Transverse colon (tissue), 4 donors: ENCODE results near the gene LGR6. TPM values are rescaled to one million over a fixed set of nuclear protein-coding genes. Genes with fewer than 3 reads are reported as not detected.

Experiments used
- DNase-seq: peaks from one replicate; pipeline ENCODE4 v3.0.0-alpha.2; 2019
- H3K27ac ChIP-seq, 4 donors: fragments of 200-600 bp; sonication (generic); 2 replicates each; pipeline ENCODE4 v1.5.1; 2016 to 2018; ENCODE audit warnings: inconsistent platforms in 4 of 4
- H3K27me3 ChIP-seq: fragments of 200-600 bp; sonication (generic); 2 replicates; pipeline ENCODE4 v1.5.1; 2017; ENCODE audit warnings: inconsistent platforms
- H3K36me3 ChIP-seq, 4 donors: fragments of 200-600 bp; sonication (generic); 2 replicates each; pipeline ENCODE4 v1.5.1; 2017 to 2019; ENCODE audit warnings: inconsistent platforms in 4 of 4
- H3K4me1 ChIP-seq, 4 donors: fragments of 200-600 bp; sonication (generic); 2 replicates each; pipeline ENCODE4 v1.5.1; 2017 to 2020; ENCODE audit warnings: inconsistent platforms in 4 of 4
- H3K4me3 ChIP-seq, 4 donors: fragments of 200-600 bp; sonication (generic); 1 replicate in 1 of 4; 2 replicates in 3 of 4; pipeline versions ENCODE4 v1.5.1 to v1.6.1; 2017 to 2019; ENCODE audit warnings: inconsistent platforms in 4 of 4
- H3K9me3 ChIP-seq, 2 donors: fragments of 200-600 bp; sonication (generic); 2 replicates each; pipeline ENCODE4 v1.5.1; 2017 to 2019; ENCODE audit warnings: inconsistent platforms in 2 of 2
- EP300 ChIP-seq: sonication (generic); formaldehyde crosslinking; IDR thresholded peaks from one replicate; pipeline ENCODE4 v1.6.1; 2017; ENCODE audit warnings: antibody characterized with exemption, low read depth
- POLR2A ChIP-seq: fragments of 450-650 bp; IDR thresholded peaks from one replicate; pipeline ENCODE4 v1.6.1; 2016; ENCODE audit warnings: antibody characterized with exemption, mild to moderate bottlenecking, moderate library complexity
- POLR2AphosphoS5 ChIP-seq, 3 donors: sonication (generic); formaldehyde crosslinking; IDR thresholded peaks; one replicate each; pipeline ENCODE4 v1.6.1; 2016; ENCODE audit warnings: antibody characterized with exemption in 3 of 3
- WGBS, 2 donors: methylation state at CpG; one replicate each; pipeline ENCODE4 v1.1.5; 2018; ENCODE audit warnings: low coverage in 1 of 2; 5-methylcytosine and 5-hydroxymethylcytosine counted together
- in situ Hi-C, 4 donors: fragments of 200-750 bp; cut with MboI; loops; one replicate each; pipeline versions ENCODE4 v1.15.0 to v1.15.1; 2017; ENCODE audit warnings: low sequenced_read_pairs in 3 of 4, low pct_ligation_motif_present in 1 of 4, low pct_unique_long_range_greater_than_20kb in 1 of 4
- intact Hi-C: fragments of 100-400 bp; cut with DNase I; formaldehyde crosslinking; loops from one replicate; pipeline ENCODE4 v1.15.1; 2023; ENCODE audit warnings: low total_unique reads
- total RNA-seq, 4 donors: library from RNA; depleted of rRNA; stranded (reverse); fragments of >200 nt; gene quantifications; one replicate each; pipeline ENCODE4 v1.1.0, GENCODE V29; 2016
- TF ChIP-seq, protein P1 (sequence below), 5 experiments: fragments of 200-600 bp in 3 of 5; fragments of 450-650 bp in 2 of 5; sonication (generic) in 3 of 5; IDR thresholded peaks; 1 replicate in 2 of 5; 2 replicates in 3 of 5; pipeline ENCODE4 v1.5.1; 2016 to 2017; ENCODE audit warnings: antibody characterized with exemption in 5 of 5, inconsistent platforms in 3 of 5, mild to moderate bottlenecking in 2 of 5, moderate library complexity in 1 of 5

The LGR6 gene
- total RNA-seq, 4 donors from 2014 or later, result 0.41 to 1.6 TPM; not detected in 2

DNA sequence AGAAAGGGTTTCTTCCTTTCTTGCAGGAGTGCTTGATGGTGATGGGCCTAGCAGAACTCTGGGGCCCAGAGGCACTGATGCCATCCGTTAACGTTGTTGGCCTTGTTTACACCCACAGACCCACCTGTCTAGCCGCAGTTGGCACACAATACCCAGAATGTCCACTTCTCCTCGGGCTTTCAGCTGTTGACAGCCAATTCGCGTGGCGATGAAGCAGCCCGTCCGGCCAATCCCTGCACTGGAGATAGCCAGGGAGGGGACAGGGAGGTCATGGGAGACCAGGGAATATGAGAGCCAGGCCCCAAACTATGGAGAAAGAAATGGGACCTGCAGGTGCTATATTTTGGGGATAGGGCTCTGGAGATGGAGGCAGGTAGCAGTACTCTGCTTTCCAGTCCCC is 43.4 kb upstream of the LGR6 start:
- no peak for DNase-seq
- Histone ChIP-seq H3K27ac (no peak overlapping the region), H3K36me3 (no peaks in the 10 kb centered on the region), H3K27me3 (no peaks in the 10 kb centered on the region), H3K4me1 (peaks cover 4 to 8% (median 5%) of the 10 kb centered on the region in 4 donors), H3K9me3 (no peaks in the 10 kb centered on the region), H3K4me3 (no peak overlapping the region)
- in situ Hi-C loops (no loop called here), intact Hi-C loops (no loop called here)
- TF ChIP-seq POLR2A, result no peak
- 85% methylated on average over 9 of the region's 9 CpGs; no CpG with 5 or more reads in 1 of the 2 donors for WGBS, 2 donors

DNA sequence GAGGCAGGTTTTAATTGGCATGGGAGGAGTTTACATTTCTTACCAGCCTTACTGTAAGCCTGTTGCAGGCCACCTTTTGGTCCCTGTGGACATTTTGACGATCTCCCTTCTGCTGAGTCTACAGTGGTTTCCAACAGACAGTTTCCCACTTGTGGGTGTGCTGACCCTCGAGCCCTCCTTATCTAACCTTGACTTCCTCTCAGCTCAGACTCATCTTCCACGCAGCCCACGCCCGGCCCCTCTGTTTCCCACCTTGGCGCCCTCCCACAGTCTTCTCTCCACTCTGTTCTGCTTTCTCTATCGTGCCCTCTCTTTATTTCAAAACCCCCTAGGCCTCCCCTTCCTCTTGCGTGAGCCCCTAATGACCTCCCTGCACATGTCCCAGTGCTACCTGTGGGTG is 43.0 kb upstream of the LGR6 start:
- intact Hi-C loops, result no loop called here
- WGBS, 2 donors, result 90% methylated on average over 8 of the region's 8 CpGs; no CpG with 5 or more reads in 1 of the 2 donors
- no peak for DNase-seq

DNA sequence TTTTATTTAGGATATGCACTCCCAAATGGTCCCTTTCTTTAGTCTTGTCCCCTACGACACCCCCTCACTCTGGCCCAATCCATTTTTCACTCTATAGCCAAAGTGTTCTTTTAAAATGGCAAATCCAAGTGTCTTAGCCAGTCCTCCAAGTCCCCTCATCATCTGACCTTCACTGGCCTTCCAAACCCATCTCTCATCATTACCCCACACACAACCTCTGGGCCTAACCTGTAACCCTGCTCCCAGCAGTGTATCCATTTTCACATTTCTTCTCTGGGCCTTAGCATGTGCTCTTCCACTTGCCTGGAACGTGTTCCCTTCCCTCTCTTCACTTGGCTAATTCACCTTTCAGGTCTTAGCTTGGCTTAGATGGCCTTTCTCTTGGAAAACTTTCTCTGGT is 42.6 kb upstream of the LGR6 start:
- Histone ChIP-seq H3K4me3 (no peak overlapping the region), H3K36me3 (no peaks in the 10 kb centered on the region), H3K9me3 (no peaks in the 10 kb centered on the region), H3K4me1 (peaks cover 0 to 8% (median 4%) of the 10 kb centered on the region in 4 donors), H3K27ac (no peak overlapping the region), H3K27me3 (no peaks in the 10 kb centered on the region)
- no peak for DNase-seq
- TF ChIP-seq, protein P1, sequence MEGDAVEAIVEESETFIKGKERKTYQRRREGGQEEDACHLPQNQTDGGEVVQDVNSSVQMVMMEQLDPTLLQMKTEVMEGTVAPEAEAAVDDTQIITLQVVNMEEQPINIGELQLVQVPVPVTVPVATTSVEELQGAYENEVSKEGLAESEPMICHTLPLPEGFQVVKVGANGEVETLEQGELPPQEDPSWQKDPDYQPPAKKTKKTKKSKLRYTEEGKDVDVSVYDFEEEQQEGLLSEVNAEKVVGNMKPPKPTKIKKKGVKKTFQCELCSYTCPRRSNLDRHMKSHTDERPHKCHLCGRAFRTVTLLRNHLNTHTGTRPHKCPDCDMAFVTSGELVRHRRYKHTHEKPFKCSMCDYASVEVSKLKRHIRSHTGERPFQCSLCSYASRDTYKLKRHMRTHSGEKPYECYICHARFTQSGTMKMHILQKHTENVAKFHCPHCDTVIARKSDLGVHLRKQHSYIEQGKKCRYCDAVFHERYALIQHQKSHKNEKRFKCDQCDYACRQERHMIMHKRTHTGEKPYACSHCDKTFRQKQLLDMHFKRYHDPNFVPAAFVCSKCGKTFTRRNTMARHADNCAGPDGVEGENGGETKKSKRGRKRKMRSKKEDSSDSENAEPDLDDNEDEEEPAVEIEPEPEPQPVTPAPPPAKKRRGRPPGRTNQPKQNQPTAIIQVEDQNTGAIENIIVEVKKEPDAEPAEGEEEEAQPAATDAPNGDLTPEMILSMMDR (IDR thresholded peaks at IDR 0.05), result no peak
- TF ChIP-seq POLR2AphosphoS5 (IDR thresholded peaks at IDR 0.05) (no peak), POLR2A (no peak), EP300 (no peak)
- 67 to 90% methylated on average over 1 to 2 of the region's 2 CpGs for WGBS, 2 donors
- in situ Hi-C loops, result no loop called here
- intact Hi-C loops, result no loop called here

More for the DNA sequence above, 43.0 kb upstream of the LGR6 start:
- Histone ChIP-seq H3K27ac (no peak overlapping the region), H3K4me3 (no peak overlapping the region), H3K4me1 (peaks cover 0 to 8% (median 4%) of the 10 kb centered on the region in 4 donors), H3K27me3 (no peaks in the 10 kb centered on the region), H3K36me3 (no peaks in the 10 kb centered on the region), H3K9me3 (no peaks in the 10 kb centered on the region)
- TF ChIP-seq, protein P1 (IDR thresholded peaks at IDR 0.05), result no peak
- TF ChIP-seq POLR2A (no peak), POLR2AphosphoS5 (IDR thresholded peaks at IDR 0.05) (no peak), EP300 (no peak)
- in situ Hi-C loops, result no loop called here

DNA sequence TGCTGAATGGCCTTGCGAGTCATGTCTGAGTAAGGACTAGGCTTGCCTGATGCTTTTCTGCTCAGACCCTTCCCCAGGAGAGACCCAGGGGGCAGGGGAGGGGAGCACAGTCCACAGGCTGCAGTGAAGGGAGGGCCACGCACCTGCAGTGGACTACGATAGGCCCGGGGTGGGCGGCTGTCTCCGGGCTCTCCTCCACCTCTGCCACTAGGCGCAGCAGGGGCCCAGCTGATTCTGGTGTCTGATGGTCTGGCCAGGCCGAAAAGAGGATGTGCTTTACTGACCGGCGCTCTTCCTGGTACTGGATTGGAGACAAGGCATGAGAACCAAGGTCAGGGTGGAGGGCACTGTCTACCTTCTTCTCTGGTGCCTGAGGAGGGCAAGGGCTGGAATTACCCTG is 41.2 kb upstream of the LGR6 start:
- Histone ChIP-seq H3K27me3 (no peaks in the 10 kb centered on the region), H3K27ac (no peak overlapping the region), H3K9me3 (no peaks in the 10 kb centered on the region), H3K4me3 (no peak overlapping the region), H3K36me3 (no peaks in the 10 kb centered on the region), H3K4me1 (peaks cover 0 to 8% (median 4%) of the 10 kb centered on the region in 4 donors)
- in situ Hi-C loops, result no loop called here
- TF ChIP-seq POLR2A, result no peak
- no peak for DNase-seq
- 91% methylated on average over 10 of the region's 10 CpGs; no CpG with 5 or more reads in 1 of the 2 donors for WGBS, 2 donors
- intact Hi-C loops, result no loop called here

DNA sequence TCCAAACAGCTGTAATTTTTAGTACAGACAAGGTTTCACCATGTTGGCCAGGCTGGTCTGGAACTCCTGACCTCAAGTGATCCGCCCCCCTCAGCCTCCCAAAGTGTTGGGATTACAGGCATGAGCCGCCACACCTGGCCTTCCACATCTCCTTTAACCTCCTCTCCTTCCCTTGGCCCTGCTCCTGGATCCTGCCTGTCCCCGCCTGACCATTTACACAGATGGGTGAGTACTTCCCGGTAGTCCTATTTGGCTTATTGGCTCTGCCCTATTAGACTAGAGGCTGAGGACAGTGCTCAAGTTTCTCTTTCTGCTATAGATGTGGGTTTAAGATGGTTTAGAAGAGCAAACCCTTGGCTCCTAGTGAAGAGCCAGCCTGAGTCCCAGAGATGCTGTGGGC is 40.3 kb upstream of the LGR6 start:
- TF ChIP-seq, protein P1 (IDR thresholded peaks at IDR 0.05), result no peak
- no peak for TF ChIP-seq POLR2AphosphoS5 (IDR thresholded peaks at IDR 0.05)
- no peak for TF ChIP-seq EP300
- no peak for TF ChIP-seq POLR2A
- Histone ChIP-seq H3K4me1 (peaks cover 0 to 8% (median 4%) of the 10 kb centered on the region in 4 donors), H3K36me3 (no peaks in the 10 kb centered on the region), H3K27me3 (no peaks in the 10 kb centered on the region), H3K27ac (no peak overlapping the region), H3K9me3 (no peaks in the 10 kb centered on the region), H3K4me3 (no peak overlapping the region)
- intact Hi-C loops, result no loop called here
- WGBS, 2 donors, result 80% methylated on average over 4 of the region's 4 CpGs; no CpG with 5 or more reads in 1 of the 2 donors
- in situ Hi-C loops, result no loop called here
- DNase-seq, result no peak
